ENCODE measurements around the gene KIF24. TPM values are rescaled to one million over a fixed set of nuclear protein-coding genes. Genes with fewer than 3 reads are reported as not detected.

The KIF24 gene
- total RNA-seq, 1 experiment from 2014 or later, result 6.5 TPM

DNA sequence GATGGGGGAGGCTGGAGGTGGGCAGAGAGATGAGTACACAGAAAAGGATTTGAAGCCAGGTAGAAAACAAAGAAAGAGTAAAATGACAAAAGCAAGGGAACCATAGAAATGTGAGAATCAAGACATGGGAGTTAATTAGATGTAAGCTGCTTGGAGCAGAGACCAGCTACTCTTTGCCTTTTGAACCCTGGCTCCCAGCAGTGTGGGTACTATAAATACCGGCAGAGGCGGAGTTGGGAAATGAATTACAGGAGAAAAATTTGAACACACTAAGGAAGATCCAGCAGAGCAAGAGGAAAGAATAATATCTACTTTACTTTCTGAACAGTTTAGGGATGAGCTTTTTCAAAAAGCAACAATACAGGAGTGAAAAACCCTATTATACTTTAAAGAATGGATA is 36.5 kb downstream of the KIF24 start:
- Histone ChIP-seq H3K9ac (ENCODE audit: low read length) (no peak overlapping the region), H3K4me2 (ENCODE audit: low read depth, low read length, poor library complexity, severe bottlenecking) (no peak overlapping the region), H3K79me2 (ENCODE audit: low read length) (peaks cover 21% of the 10 kb centered on the region), H3K4me1 (ENCODE audit: low read length) (peaks cover 5% of the 10 kb centered on the region), H3K9me3 (ENCODE audit: low read length) (no peaks in the 10 kb centered on the region), H3K27ac (ENCODE audit: low read length) (no peak overlapping the region), H3K4me3 (ENCODE audit: low read length) (no peak overlapping the region), H3K36me3 (ENCODE audit: insufficient read depth, low read length) (0 out of 2 replicates have a peak, but pooled peaks cover 11% of the 10 kb centered on the region), H2AFZ (ENCODE audit: low read length) (no peak overlapping the region), H4K20me1 (ENCODE audit: insufficient read depth, low read depth, low read length) (no peaks in the 10 kb centered on the region), H3K27me3 (ENCODE audit: low read length) (no peaks in the 10 kb centered on the region), H3K9me2 (replicated peaks; ENCODE audit: insufficient read depth, low read length) (no peaks in the 10 kb centered on the region)
- DNase-seq, result no peak

- Histone ChIP-seq H3K36me3 (ENCODE audit: insufficient read depth, low read length) (peaks cover 19% of the 10 kb centered on the region; the same call in 1 of the 2 replicates), H2AFZ (ENCODE audit: low read length) (no peak overlapping the region), H3K27me3 (ENCODE audit: low read length) (no peaks in the 10 kb centered on the region), H3K9me3 (ENCODE audit: low read length) (no peaks in the 10 kb centered on the region), H3K9ac (ENCODE audit: low read length) (no peak overlapping the region), H3K9me2 (replicated peaks; ENCODE audit: insufficient read depth, low read length) (no peaks in the 10 kb centered on the region), H4K20me1 (ENCODE audit: insufficient read depth, low read depth, low read length) (no peaks in the 10 kb centered on the region), H3K4me2 (ENCODE audit: low read depth, low read length, poor library complexity, severe bottlenecking) (no peak overlapping the region), H3K27ac (ENCODE audit: low read length) (no peak overlapping the region), H3K79me2 (ENCODE audit: low read length) (peaks cover 21% of the 10 kb centered on the region), H3K4me1 (ENCODE audit: low read length) (peaks cover 12% of the 10 kb centered on the region), H3K4me3 (ENCODE audit: low read length) (no peak overlapping the region)
- no peak for DNase-seq
Measured at GRCh38 chr9:34291423-34291822, 37.6 kb downstream of the KIF24 start.

- Histone ChIP-seq H3K9ac (ENCODE audit: low read length) (no peak overlapping the region), H3K4me3 (ENCODE audit: low read length) (no peak overlapping the region), H3K4me2 (ENCODE audit: low read depth, low read length, poor library complexity, severe bottlenecking) (no peak overlapping the region), H3K9me3 (ENCODE audit: low read length) (no peaks in the 10 kb centered on the region), H3K36me3 (ENCODE audit: insufficient read depth, low read length) (peaks cover 22% of the 10 kb centered on the region; the same call in 1 of the 2 replicates), H3K9me2 (replicated peaks; ENCODE audit: insufficient read depth, low read length) (no peaks in the 10 kb centered on the region), H2AFZ (ENCODE audit: low read length) (no peak overlapping the region), H3K4me1 (ENCODE audit: low read length) (peaks cover 12% of the 10 kb centered on the region), H3K27ac (ENCODE audit: low read length) (no peak overlapping the region), H3K27me3 (ENCODE audit: low read length) (no peaks in the 10 kb centered on the region), H4K20me1 (ENCODE audit: insufficient read depth, low read depth, low read length) (no peaks in the 10 kb centered on the region), H3K79me2 (ENCODE audit: low read length) (peaks cover 21% of the 10 kb centered on the region)
- DNase-seq, result no peak
Measured at GRCh38 chr9:34291023-34291422, 38.0 kb downstream of the KIF24 start.

DNA sequence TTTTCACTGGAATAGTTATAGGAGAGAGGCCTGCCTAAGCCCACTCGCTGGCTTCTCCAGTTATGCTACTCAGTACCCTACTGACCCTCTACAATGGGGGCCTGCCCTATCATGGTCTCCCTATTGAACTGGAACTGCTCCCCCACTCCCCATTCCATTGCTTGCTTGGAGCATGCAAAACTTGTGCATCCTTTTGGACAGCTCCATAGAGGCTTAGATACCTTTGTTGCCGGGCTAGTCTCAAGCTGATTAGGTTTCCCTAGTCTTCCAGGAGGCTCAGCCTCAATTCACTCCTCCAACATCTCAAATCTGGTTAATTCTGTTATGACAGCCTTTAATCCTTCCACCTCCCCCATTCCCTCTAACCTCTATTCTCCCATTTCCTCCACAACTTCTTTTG is 39.9 kb downstream of the KIF24 start:
- Histone ChIP-seq H3K4me1 (ENCODE audit: low read length) (peaks cover 12% of the 10 kb centered on the region), H2AFZ (ENCODE audit: low read length) (no peak overlapping the region), H4K20me1 (ENCODE audit: insufficient read depth, low read depth, low read length) (no peaks in the 10 kb centered on the region), H3K9me3 (ENCODE audit: low read length) (no peaks in the 10 kb centered on the region), H3K4me3 (ENCODE audit: low read length) (no peak overlapping the region), H3K9ac (ENCODE audit: low read length) (no peak overlapping the region), H3K79me2 (ENCODE audit: low read length) (peaks cover 16% of the 10 kb centered on the region), H3K27me3 (ENCODE audit: low read length) (no peaks in the 10 kb centered on the region), H3K36me3 (ENCODE audit: insufficient read depth, low read length) (peaks cover 22% of the 10 kb centered on the region; the same call in 1 of the 2 replicates), H3K4me2 (ENCODE audit: low read depth, low read length, poor library complexity, severe bottlenecking) (no peak overlapping the region), H3K27ac (ENCODE audit: low read length) (no peak overlapping the region), H3K9me2 (replicated peaks; ENCODE audit: insufficient read depth, low read length) (no peaks in the 10 kb centered on the region)
- DNase-seq, result no peak

DNA sequence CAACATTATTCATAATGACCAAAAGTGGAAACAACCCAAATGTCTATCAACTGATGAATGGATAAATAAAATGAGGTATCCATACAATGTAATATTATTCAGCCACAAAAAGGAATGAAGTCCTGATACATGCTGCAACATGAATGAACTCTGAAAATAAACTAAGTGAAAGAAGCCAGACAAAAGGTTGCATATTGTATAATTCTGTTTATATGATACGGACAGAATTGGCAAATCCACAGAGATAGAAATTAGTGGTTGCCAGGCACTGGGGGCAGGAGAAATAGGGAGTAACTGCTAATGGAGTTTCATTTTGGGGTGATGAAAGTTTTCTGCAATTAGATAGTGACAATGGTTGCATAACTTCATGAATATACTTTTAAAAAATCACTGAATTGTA is 47.0 kb downstream of the KIF24 start:
- Histone ChIP-seq H3K4me3 (ENCODE audit: low read length) (no peak overlapping the region), H3K27ac (ENCODE audit: low read length) (no peak overlapping the region), H3K9me2 (replicated peaks; ENCODE audit: insufficient read depth, low read length) (no peaks in the 10 kb centered on the region)

DNA sequence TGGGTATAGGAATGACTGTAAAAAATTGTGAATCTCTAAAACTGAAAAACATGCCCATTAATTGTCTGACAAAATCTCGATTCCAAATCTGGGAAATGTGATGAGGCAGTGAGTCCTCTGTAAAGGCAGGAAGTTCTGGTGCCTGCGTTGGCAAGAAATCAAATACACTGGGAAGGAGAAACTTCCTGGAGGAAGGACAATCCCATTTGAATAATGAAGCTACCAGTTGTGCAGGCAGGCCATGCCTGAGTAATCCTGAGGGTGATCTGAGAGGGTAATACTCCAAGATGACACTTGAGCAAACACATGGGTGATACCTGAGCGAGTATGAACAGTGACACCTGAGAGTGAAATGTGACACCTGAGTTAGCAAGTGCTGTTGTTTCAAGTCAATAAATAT is 49.7 kb downstream of the KIF24 start:
- DNase-seq, result no peak
- no peaks in the 10 kb centered on the region for H3K9me3 ChIP-seq (ENCODE audit: low read length)
- no peak overlapping the region for H2AFZ ChIP-seq (ENCODE audit: low read length)
- H3K36me3 ChIP-seq (ENCODE audit: insufficient read depth, low read length), result no peaks in the 10 kb centered on the region; the same call in 1 of the 2 replicates
- H3K27me3 ChIP-seq (ENCODE audit: low read length), result no peaks in the 10 kb centered on the region
- H4K20me1 ChIP-seq (ENCODE audit: insufficient read depth, low read depth, low read length), result no peaks in the 10 kb centered on the region
- H3K4me2 ChIP-seq (ENCODE audit: low read depth, low read length, poor library complexity, severe bottlenecking), result no peak overlapping the region
- no peak overlapping the region for H3K9ac ChIP-seq (ENCODE audit: low read length)
- no peak overlapping the region for H3K4me3 ChIP-seq (ENCODE audit: low read length)
- no peak overlapping the region for H3K27ac ChIP-seq (ENCODE audit: low read length)
- no peaks in the 10 kb centered on the region for H3K79me2 ChIP-seq (ENCODE audit: low read length)
- peaks cover 6% of the 10 kb centered on the region for H3K4me1 ChIP-seq (ENCODE audit: low read length)
- no peaks in the 10 kb centered on the region for H3K9me2 ChIP-seq (replicated peaks; ENCODE audit: insufficient read depth, low read length)

More for the DNA sequence above, 47.0 kb downstream of the KIF24 start:
- Histone ChIP-seq H3K36me3 (ENCODE audit: insufficient read depth, low read length) (peaks cover 10% of the 10 kb centered on the region; the same call in 1 of the 2 replicates), H3K79me2 (ENCODE audit: low read length) (no peaks in the 10 kb centered on the region), H3K4me2 (ENCODE audit: low read depth, low read length, poor library complexity, severe bottlenecking) (no peak overlapping the region), H3K9me3 (ENCODE audit: low read length) (no peaks in the 10 kb centered on the region), H3K27me3 (ENCODE audit: low read length) (no peaks in the 10 kb centered on the region), H4K20me1 (ENCODE audit: insufficient read depth, low read depth, low read length) (no peaks in the 10 kb centered on the region), H3K9ac (ENCODE audit: low read length) (no peak overlapping the region), H3K4me1 (ENCODE audit: low read length) (peaks cover 8% of the 10 kb centered on the region), H2AFZ (ENCODE audit: low read length) (no peak overlapping the region)
- DNase-seq, result no peak

Small RNAs within 50 kb of the gene (small RNA-seq; reads per million reads assigned to genes)
- gene RNU2-50P, result 0.28 reads per million

Other genes with a start within 250 kb of the KIF24 start
- 56.7 and 86.3 TPM in 2 replicates for gene DCAF12, start 202.6 kb downstream of the KIF24 start, total RNA-seq (2014; rRNA removed; shearing (Covaris generic); ENCODE audit: low replicate concordance)
- gene UBAP1, start 150.2 kb downstream of the KIF24 start, total RNA-seq (2014; rRNA removed; shearing (Covaris generic); ENCODE audit: low replicate concordance), result 18.3 and 22.6 TPM in 2 replicates
- 10.4 and 14.2 TPM in 2 replicates for gene NUDT2, start 301 bp upstream of the KIF24 start, total RNA-seq (2014; rRNA removed; shearing (Covaris generic); ENCODE audit: low replicate concordance)
- 0.45 and 1.7 TPM in 2 replicates for gene MYORG, start 47.6 kb upstream of the KIF24 start, total RNA-seq (2014; rRNA removed; shearing (Covaris generic); ENCODE audit: low replicate concordance)
- 3.7 and 4.5 TPM in 2 replicates for gene FAM219A, start 129.3 kb upstream of the KIF24 start, total RNA-seq (2014; rRNA removed; shearing (Covaris generic); ENCODE audit: low replicate concordance)
- gene DNAI1, start 129.5 kb upstream of the KIF24 start, total RNA-seq (2014; rRNA removed; shearing (Covaris generic); ENCODE audit: low replicate concordance), result 1.6 and 3.4 TPM in 2 replicates
- 14.1 and 16.0 TPM in 2 replicates for gene ENHO, start 193.7 kb upstream of the KIF24 start, total RNA-seq (2014; rRNA removed; shearing (Covaris generic); ENCODE audit: low replicate concordance)

All from Karpas-422 (cell line).